IMR-90 (cell line): Measurements from ENCODE around the gene SLC19A1. TPM values are rescaled to one million over a fixed set of nuclear protein-coding genes. Genes with fewer than 3 reads are reported as not detected.

Source experiments
- ATAC-seq: fragments of 200-7000 bp; cut with Tn5 transposase; 2 replicates; pipeline ENCODE4 v1.9.1; 2020; ENCODE audit warnings: low read depth, mild to moderate bottlenecking, moderate library complexity
- BruUV-seq: library from RNA; stranded (reverse); fragments of 400-500 nt; replicated peaks from 2 replicates; lab custom pipeline; 2021; lab: Mats Ljungman, UMichigan
- CTCF ChIA-PET: fragments of 300-600 bp; formaldehyde crosslinking; extraction: SDS; loops from one replicate; lab custom pipeline; 2021; ENCODE audit warnings: antibody characterized with exemption; lab: Yijun Ruan, JAX
- POLR2A ChIA-PET: fragments of 300-600 bp; sonication (Branson Sonifier 250); formaldehyde crosslinking; loops from one replicate; lab custom pipeline; 2022; ENCODE audit warnings: antibody characterized with exemption; ENCODE audit not compliant: unreplicated experiment; lab: Charles Lee
- DNase-seq: peaks from one replicate; pipeline ENCODE4 v3.0.0; 2013
- H2AFZ ChIP-seq: replicated peaks from 2 replicates; pipeline ENCODE3; 2013; ENCODE audit warnings: low read length, mild to moderate bottlenecking; ENCODE audit not compliant: poor library complexity
- H2AK5ac ChIP-seq: 2 replicates; pipeline ENCODE4 v1.6.1; 2013; ENCODE audit warnings: low read depth, low read length, inconsistent platforms
- H2AK9ac ChIP-seq: replicated peaks from 2 replicates; pipeline ENCODE3; 2013; ENCODE audit warnings: mild to moderate bottlenecking, low read depth, low read length, moderate library complexity; ENCODE audit not compliant: poor library complexity
- H2BK120ac ChIP-seq: 2 replicates; pipeline ENCODE4 v1.6.1; 2013; ENCODE audit warnings: low read depth, low read length, inconsistent platforms
- H2BK15ac ChIP-seq: 3 replicates; pipeline ENCODE4 v1.6.1; 2013; ENCODE audit warnings: low read depth, low read length, inconsistent platforms
- H2BK20ac ChIP-seq: 2 replicates; pipeline ENCODE4 v1.6.1; 2013; ENCODE audit warnings: low read depth, mild to moderate bottlenecking, inconsistent platforms, low read length, moderate library complexity
- H2BK5ac ChIP-seq: 2 replicates; pipeline ENCODE4 v1.6.1; 2013; ENCODE audit warnings: mild to moderate bottlenecking, low read depth, low read length, inconsistent platforms; ENCODE audit not compliant: poor library complexity, severe bottlenecking
- H3K14ac ChIP-seq: replicated peaks from 2 replicates; pipeline ENCODE4 v1.6.1; 2013; ENCODE audit warnings: low read depth, low read length, inconsistent platforms
- H3K18ac ChIP-seq: 2 replicates; pipeline ENCODE4 v1.6.1; 2013; ENCODE audit warnings: low read depth, low read length, control low read depth
- H3K23ac ChIP-seq: 2 replicates; pipeline ENCODE4 v1.6.1; 2013; ENCODE audit warnings: low read depth, low read length, inconsistent platforms
- H3K27ac ChIP-seq: 2 replicates; pipeline ENCODE4 v1.5.1; 2013; ENCODE audit warnings: mild to moderate bottlenecking, control low read depth, low read length; ENCODE audit not compliant: insufficient read depth
- H3K27me3 ChIP-seq: 2 replicates; pipeline ENCODE4 v1.6.1; 2013; ENCODE audit warnings: low read length; ENCODE audit not compliant: control insufficient read depth, insufficient read depth
- H3K36me3 ChIP-seq: 2 replicates; pipeline ENCODE4 v1.6.1; 2013; ENCODE audit warnings: low read length, mixed read lengths; ENCODE audit not compliant: control insufficient read depth, insufficient read depth
- H3K4ac ChIP-seq: 2 replicates; pipeline ENCODE4 v1.6.1; 2013; ENCODE audit warnings: low read depth, low read length, inconsistent platforms
- H3K4me1 ChIP-seq: 2 replicates; pipeline ENCODE4 v1.6.1; 2013; ENCODE audit warnings: low read length, mixed read lengths; ENCODE audit not compliant: control insufficient read depth, insufficient read depth
- H3K4me2 ChIP-seq: 2 replicates; pipeline ENCODE4 v1.6.1; 2013; ENCODE audit warnings: low read depth, mild to moderate bottlenecking, control low read depth, low read length, moderate library complexity
- H3K4me3 ChIP-seq: 2 replicates; pipeline ENCODE4 v1.5.1; 2013; ENCODE audit warnings: low read depth, mild to moderate bottlenecking, control low read depth, low read length, moderate library complexity; ENCODE audit not compliant: insufficient read depth
- H3K56ac ChIP-seq: 2 replicates; pipeline ENCODE4 v1.6.1; 2013; ENCODE audit warnings: low read length, inconsistent platforms; ENCODE audit not compliant: insufficient read depth; ENCODE audit errors: extremely low read depth
- H3K79me1 ChIP-seq, 2 experiments: 2 replicates each; pipeline ENCODE4 v1.6.1; 2013; ENCODE audit warnings: low read length in 2 of 2, inconsistent platforms in 1 of 2, low read depth in 1 of 2
- H3K9ac ChIP-seq: 2 replicates; pipeline ENCODE4 v1.6.1; 2013; ENCODE audit warnings: low read depth, low read length, control low read depth
- H3K9me1 ChIP-seq: 2 replicates; pipeline ENCODE4 v1.6.1; 2013; ENCODE audit warnings: low read length, inconsistent platforms; ENCODE audit not compliant: insufficient read depth
- H3K9me3 ChIP-seq: 2 replicates; pipeline ENCODE4 v1.6.1; 2013; ENCODE audit warnings: low read length; ENCODE audit not compliant: control insufficient read depth, insufficient read depth
- H4K20me1 ChIP-seq: 2 replicates; pipeline ENCODE4 v1.6.1; 2013; ENCODE audit warnings: low read length, inconsistent platforms; ENCODE audit not compliant: insufficient read depth
- H4K5ac ChIP-seq: 2 replicates; pipeline ENCODE4 v1.6.1; 2013; ENCODE audit warnings: mild to moderate bottlenecking, low read depth, low read length, control low read depth
- H4K8ac ChIP-seq, 2 experiments: 2 replicates each; pipeline ENCODE4 v1.6.1; 2013; ENCODE audit warnings: low read depth in 2 of 2, low read length in 2 of 2, control low read depth in 1 of 2, inconsistent platforms in 1 of 2
- H4K91ac ChIP-seq: 2 replicates; pipeline ENCODE4 v1.6.1; 2013; ENCODE audit warnings: low read depth, low read length, inconsistent platforms; ENCODE audit not compliant: insufficient read depth
- BHLHE40 ChIP-seq: fragments of 150-350 bp; IDR thresholded peaks from 2 replicates; pipeline ENCODE4 v1.6.1; 2016; ENCODE audit warnings: mild to moderate bottlenecking, low read depth, low read length
- CEBPB ChIP-seq: IDR thresholded peaks from 2 replicates; pipeline ENCODE4 v1.6.1; 2012; ENCODE audit warnings: low read depth, low read length, improper control_type of control experiment
- CHD1 ChIP-seq: IDR thresholded peaks from 2 replicates; pipeline ENCODE4 v1.6.1; 2012; ENCODE audit warnings: low read depth, low read length, improper control_type of control experiment
- CTCF ChIP-seq: conservative IDR thresholded peaks from 2 replicates; pipeline ENCODE4 v1.5.1; 2012; ENCODE audit warnings: mild to moderate bottlenecking, low read depth, low read length, improper control_type of control experiment
- ELK1 ChIP-seq: fragments of 150-350 bp; IDR thresholded peaks from 2 replicates; pipeline ENCODE4 v1.6.1; 2016; ENCODE audit warnings: low read depth, mild to moderate bottlenecking, low read length, moderate library complexity, borderline replicate concordance
- FOS ChIP-seq: fragments of 150-350 bp; IDR thresholded peaks from 2 replicates; pipeline ENCODE4 v1.6.1; 2016; ENCODE audit warnings: low read depth, low read length
- MAFK ChIP-seq: IDR thresholded peaks from 2 replicates; pipeline ENCODE4 v1.6.1; 2012; ENCODE audit warnings: low read depth, low read length, improper control_type of control experiment
- MAZ ChIP-seq: IDR thresholded peaks from 2 replicates; pipeline ENCODE4 v1.6.1; 2012; ENCODE audit warnings: low read depth, mild to moderate bottlenecking, low read length, improper control_type of control experiment, moderate library complexity, borderline replicate concordance
- MXI1 ChIP-seq: IDR thresholded peaks from 2 replicates; pipeline ENCODE4 v1.6.1; 2012; ENCODE audit warnings: low read depth, mild to moderate bottlenecking, low read length, moderate library complexity, borderline replicate concordance
- NFE2L2 ChIP-seq: fragments of 150-350 bp; IDR thresholded peaks from 2 replicates; pipeline ENCODE4 v1.6.1; 2016; ENCODE audit warnings: low read depth, mild to moderate bottlenecking, low read length
- POLR2A ChIP-seq: IDR thresholded peaks from 2 replicates; pipeline ENCODE4 v1.6.1; 2012; ENCODE audit warnings: mild to moderate bottlenecking, low read depth, low read length
- RAD21 ChIP-seq: IDR thresholded peaks from 2 replicates; pipeline ENCODE4 v1.6.1; 2012; ENCODE audit warnings: low read length, improper control_type of control experiment
- RCOR1 ChIP-seq: IDR thresholded peaks from 2 replicates; pipeline ENCODE4 v1.6.1; 2012; ENCODE audit warnings: mild to moderate bottlenecking, low read length, improper control_type of control experiment; ENCODE audit not compliant: insufficient replicate concordance
- RFX5 ChIP-seq: IDR thresholded peaks from 2 replicates; pipeline ENCODE4 v1.8.0; 2012; ENCODE audit warnings: low read depth, mild to moderate bottlenecking, low read length, moderate library complexity
- SMC3 ChIP-seq: fragments of 150-350 bp; IDR thresholded peaks from 2 replicates; pipeline ENCODE4 v1.6.1; 2016; ENCODE audit warnings: low read depth, mild to moderate bottlenecking, antibody characterized with exemption, low read length, moderate library complexity
- USF2 ChIP-seq: fragments of 150-350 bp; IDR thresholded peaks from 2 replicates; pipeline ENCODE4 v1.6.1; 2017; ENCODE audit warnings: mild to moderate bottlenecking, antibody characterized with exemption, low read length, low read depth
- WGBS, 2 experiments: methylation state at CpG; one replicate each; pipeline versions ENCODE4 v1.1.5 to v1.1.7; 2013; ENCODE audit warnings: missing lambda C conversion rate in 2 of 2; ENCODE audit not compliant: insufficient read length in 1 of 2; ENCODE audit errors: extremely low coverage in 2 of 2; 5-methylcytosine and 5-hydroxymethylcytosine counted together
- dilution Hi-C: fragments of 300-500 bp; cut with HindIII; formaldehyde crosslinking; loops from one replicate; pipeline ENCODE4 v1.14.3; 2018; ENCODE audit warnings: low sequenced_read_pairs; ENCODE audit not compliant: unreplicated experiment
- in situ Hi-C: fragments of 300-500 bp; cut with MboI; formaldehyde crosslinking; loops from 3 replicates; pipeline ENCODE4 v1.14.3; 2019; ENCODE audit warnings: low sequenced_read_pairs, inconsistent platforms, mixed read lengths
- intact Hi-C: fragments of 100-400 bp; cut with micrococcal nuclease; formaldehyde crosslinking; loops from 2 replicates; pipeline ENCODE4 v1.10.0; 2022
- polyA plus RNA-seq, 3 experiments: library from polyadenylated mRNA; depleted of rRNA; stranded (reverse); fragments of >200 nt; gene quantifications; 2 replicates each; pipeline ENCODE4 v1.2.3, GENCODE V29; 2012; ENCODE audit warnings: low replicate concordance in 1 of 3
- total RNA-seq: library from RNA; depleted of rRNA; stranded (reverse); fragments of >200 nt; gene quantifications from 2 replicates; pipeline ENCODE4 v1.2.3, GENCODE V29; 2012

Gene SLC19A1
- total and polyA plus RNA-seq, 2 of the 4 experiments (the other 2 are of a cell fraction) = 2.2 to 16.2 TPM

GRCh38 chr21:45522381-45522780 lies 19.9 kb downstream of the SLC19A1 start:
- Histone ChIP-seq H3K79me1 (peaks cover 3 to 6% of the 10 kb centered on the region in 2 experiments; a peak in 2 of 4 replicates), H3K27ac (no peak overlapping the region), H2BK5ac (no peak overlapping the region), H3K9me3 (peaks cover 16% of the 10 kb centered on the region), H3K4me3 (no peak overlapping the region), H3K36me3 (peaks cover 8% of the 10 kb centered on the region), H2AK5ac (no peak overlapping the region), H2BK120ac (no peak overlapping the region), H4K5ac (no peak overlapping the region), H3K4me1 (no peaks in the 10 kb centered on the region), H2BK15ac (no peak overlapping the region), H3K23ac (no peak overlapping the region), H4K91ac (no peak overlapping the region), H2AK9ac (no peak overlapping the region), H4K20me1 (no peaks in the 10 kb centered on the region), H2AFZ (no peak overlapping the region), H3K4ac (no peak overlapping the region), H3K9ac (no peak overlapping the region), H3K14ac (no peak overlapping the region), H4K8ac (no peak overlapping the region), H3K9me1 (no peaks in the 10 kb centered on the region), H3K4me2 (no peak overlapping the region), H3K27me3 (no peaks in the 10 kb centered on the region), H3K18ac (no peak overlapping the region), H2BK20ac (no peak overlapping the region), H3K56ac (no peak overlapping the region)
- TF ChIP-seq RCOR1 (no peak), BHLHE40 (no peak), MAFK (no peak), ELK1 (no peak), CTCF (no peak), USF2 (no peak), NFE2L2 (no peak), MXI1 (no peak), POLR2A (no peak), FOS (no peak), RAD21 (no peak), MAZ (no peak), SMC3 (no peak), CHD1 (no peak), RFX5 (no peak), CEBPB (no peak)
- POLR2A ChIA-PET = no interaction called here
- dilution Hi-C loops (no loop called here), in situ Hi-C loops (no loop called here), intact Hi-C loops (no loop called here)
- BruUV-seq = no TSS peak
- CTCF ChIA-PET = no interaction called here
- WGBS, 2 experiments = no CpG with 5 or more reads among the region's 6 CpGs
- no peak for ATAC-seq
- no peak for DNase-seq
